AG09319 (cell line): Measurements from ENCODE around the gene SELPLG.

Experiments used
- DNase-seq: peaks from one replicate; pipeline ENCODE4 v3.0.0-alpha.2; 2010; ENCODE audit warnings: low read depth; ENCODE audit errors: extremely low read depth
- CTCF ChIP-seq: IDR thresholded peaks from 2 replicates; pipeline ENCODE4 v1.5.1; 2011; ENCODE audit warnings: low read depth, mild to moderate bottlenecking, inconsistent platforms, low read length, moderate library complexity

SELPLG gene

GRCh38 chr12:108633534-108634248 is at the start of gene SELPLG:
TSS of gene SELPLG (minus strand) at chr12:108633894. CDS start at chr12:108624307, 9,587 bp downstream.
- no peak for DNase-seq
- TF ChIP-seq CTCF: no peak

- no peak for TF ChIP-seq CTCF
- DNase-seq: no peak
These were observed 47.6 kb upstream of the SELPLG start for GRCh38 chr12:108681317-108681716.

- no peak for DNase-seq
- TF ChIP-seq CTCF: no peak
These were observed 45.5 kb upstream of the SELPLG start for GRCh38 chr12:108679106-108679681.

- no peak for TF ChIP-seq CTCF
- DNase-seq: no peak
These were observed 44.5 kb upstream of the SELPLG start for GRCh38 chr12:108678104-108678730.

- no peak for TF ChIP-seq CTCF
These were observed 43.7 kb upstream of the SELPLG start for GRCh38 chr12:108677381-108677780.

GRCh38 chr12:108676707-108677106 is 43.0 kb upstream of the SELPLG start:
- TF ChIP-seq CTCF: no peak
- DNase-seq: no peak

More at GRCh38 chr12:108677381-108677780, 43.7 kb upstream of the SELPLG start:
- no peak for DNase-seq

GRCh38 chr12:108675792-108676191 is 42.1 kb upstream of the SELPLG start:
- no peak for DNase-seq
- no peak for TF ChIP-seq CTCF
